Suprapubic skin (tissue), 4 donors: ENCODE measurements around the gene EPN2. TPM values are rescaled to one million over a fixed set of nuclear protein-coding genes. Genes with fewer than 3 reads are reported as not detected.
"Not testable (repeated sequence)": the region's sequence is repeated elsewhere in the genome, so short reads cannot be mapped to it uniquely, and the experiment has no call there.

Experiments
- DNase-seq, 2 donors: peaks; one replicate each; pipeline ENCODE4 v3.0.0-alpha.2; 2019; ENCODE audit warnings: low spot score in 2 of 2
- H3K27ac ChIP-seq: fragments of 200-600 bp; sonication (generic); one replicate; pipeline ENCODE4 v1.5.1; 2019
- H3K27me3 ChIP-seq: fragments of 200-600 bp; sonication (generic); one replicate; pipeline ENCODE4 v1.5.1; 2019
- H3K36me3 ChIP-seq: fragments of 200-600 bp; sonication (generic); one replicate; pipeline ENCODE4 v1.5.1; 2019
- H3K4me1 ChIP-seq: fragments of 200-600 bp; sonication (generic); one replicate; pipeline ENCODE4 v1.5.1; 2019
- H3K4me3 ChIP-seq: fragments of 200-600 bp; sonication (generic); one replicate; pipeline ENCODE4 v1.5.1; 2019; ENCODE audit warnings: mild to moderate bottlenecking
- H3K9me3 ChIP-seq: fragments of 200-600 bp; sonication (generic); one replicate; pipeline ENCODE4 v1.5.1; 2019
- EP300 ChIP-seq: sonication (generic); formaldehyde crosslinking; IDR thresholded peaks from one replicate; pipeline ENCODE4 v1.6.1; 2017; ENCODE audit warnings: antibody characterized with exemption
- POLR2A ChIP-seq, 2 donors: fragments of 450-650 bp; IDR thresholded peaks; one replicate each; pipeline ENCODE4 v1.6.1; 2017; ENCODE audit warnings: antibody characterized with exemption in 2 of 2, mild to moderate bottlenecking in 2 of 2, moderate library complexity in 2 of 2
- POLR2AphosphoS5 ChIP-seq, 3 donors: sonication (generic); formaldehyde crosslinking; IDR thresholded peaks; one replicate each; pipeline ENCODE4 v1.6.1; 2017; ENCODE audit warnings: antibody characterized with exemption in 3 of 3
- WGBS: methylation state at CpG from one replicate; pipeline ENCODE4 v1.1.5; 2018; 5-methylcytosine and 5-hydroxymethylcytosine counted together
- total RNA-seq, 4 donors: library from RNA; depleted of rRNA; stranded (reverse); fragments of >200 nt; gene quantifications; one replicate each; pipeline ENCODE4 v1.1.0, GENCODE V29; 2016
- TF ChIP-seq, protein P1 (sequence below), 2 donors: fragments of 200-600 bp in 1 of 2; fragments of 450-650 bp in 1 of 2; sonication (generic) in 1 of 2; IDR thresholded peaks; one replicate each; pipeline ENCODE4 v1.5.1; 2016 to 2019; ENCODE audit warnings: antibody characterized with exemption in 2 of 2, mild to moderate bottlenecking in 1 of 2, moderate library complexity in 1 of 2

The EPN2 gene
- total RNA-seq, 4 donors from 2014 or later = 95.9 to 276 (median 131) TPM

- H3K4me1 ChIP-seq, H3K4me3 ChIP-seq, H3K27ac ChIP-seq, H3K36me3 ChIP-seq, H3K27me3 ChIP-seq, DNase-seq, H3K9me3 ChIP-seq: not testable (repeated sequence)
- WGBS = no CpG with 5 or more reads among the region's 12 CpGs
These were observed 10.3 kb upstream of the EPN2 start for GRCh38 chr17:19226610-19227588.

DNA sequence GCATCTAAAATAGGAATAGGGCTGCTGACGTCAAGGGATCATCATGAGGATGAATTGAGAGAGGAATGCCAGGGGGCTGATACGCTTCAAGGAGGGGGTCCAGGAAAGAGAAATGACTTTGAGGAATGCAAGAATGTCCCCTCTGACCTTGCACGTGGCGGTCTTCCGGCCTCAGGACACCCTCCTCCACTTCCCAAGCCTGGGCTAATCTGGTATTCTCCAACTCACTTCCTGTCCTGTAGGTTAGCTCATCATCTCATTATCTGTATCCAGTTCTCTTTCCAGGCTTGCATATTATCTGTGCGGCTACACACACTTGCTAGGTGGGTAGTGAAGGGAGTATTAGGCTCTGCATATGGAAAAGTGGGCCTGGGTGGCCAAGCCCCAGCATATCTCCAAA lies 2.5 kb upstream of the EPN2 start:
- not testable (repeated sequence) for H3K27ac ChIP-seq, DNase-seq, H3K4me3 ChIP-seq, H3K9me3 ChIP-seq, H3K27me3 ChIP-seq, H3K36me3 ChIP-seq
- H3K4me1 ChIP-seq = peaks cover 15% of the 10 kb centered on the region
- no CpG with 5 or more reads among the region's 6 CpGs for WGBS

DNA sequence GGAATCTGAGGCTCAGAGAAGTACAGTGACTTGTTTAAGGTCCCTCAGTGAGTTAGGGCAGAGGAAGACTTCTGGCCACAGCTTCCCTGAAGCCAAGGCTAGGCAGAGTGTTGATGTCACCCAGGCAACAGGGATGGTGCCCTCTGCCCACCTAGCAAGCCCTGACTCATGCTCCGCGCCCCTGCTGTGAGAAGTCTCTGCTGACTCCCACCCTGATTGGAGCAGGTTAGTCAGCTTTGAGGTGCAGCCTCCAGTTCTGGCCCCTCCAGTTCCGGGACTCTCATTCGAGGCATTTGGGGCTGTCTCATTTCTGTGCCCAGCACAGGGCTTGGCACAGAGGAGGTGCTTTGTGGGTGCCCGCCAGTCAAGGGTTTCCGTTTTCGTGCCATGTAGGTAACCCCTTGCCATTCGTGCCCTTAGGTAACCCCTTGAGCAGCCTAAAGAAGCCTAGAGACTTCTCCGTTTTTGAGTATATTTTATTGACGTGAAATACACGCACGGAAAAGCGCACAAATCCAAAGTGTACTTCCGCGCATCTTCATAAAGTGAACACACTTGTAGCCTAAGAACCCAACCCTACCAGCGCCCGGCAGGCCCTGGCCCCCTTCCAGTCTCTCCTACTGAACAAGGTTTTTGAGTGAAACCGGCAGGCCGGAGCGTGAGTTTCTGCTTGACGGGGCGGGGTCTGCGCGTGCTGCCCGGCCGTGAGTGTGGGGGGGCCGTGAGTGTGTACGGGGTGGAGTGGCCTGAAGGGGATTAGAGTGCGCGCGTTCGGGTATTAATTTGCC lies 621 bp upstream of the EPN2 start:
- WGBS = no CpG with 5 or more reads among the region's 32 CpGs
- not testable (repeated sequence) for H3K4me3 ChIP-seq

GRCh38 chr17:19237389-19238166 lies 412 bp downstream of the EPN2 start:
- H3K36me3 ChIP-seq = no peaks in the 10 kb centered on the region
- peak overlapping the region; percentile 95 for H3K27ac ChIP-seq
- peaks cover 33% of the 10 kb centered on the region for H3K4me1 ChIP-seq
- no peaks in the 10 kb centered on the region for H3K9me3 ChIP-seq
- TF ChIP-seq, protein P1, sequence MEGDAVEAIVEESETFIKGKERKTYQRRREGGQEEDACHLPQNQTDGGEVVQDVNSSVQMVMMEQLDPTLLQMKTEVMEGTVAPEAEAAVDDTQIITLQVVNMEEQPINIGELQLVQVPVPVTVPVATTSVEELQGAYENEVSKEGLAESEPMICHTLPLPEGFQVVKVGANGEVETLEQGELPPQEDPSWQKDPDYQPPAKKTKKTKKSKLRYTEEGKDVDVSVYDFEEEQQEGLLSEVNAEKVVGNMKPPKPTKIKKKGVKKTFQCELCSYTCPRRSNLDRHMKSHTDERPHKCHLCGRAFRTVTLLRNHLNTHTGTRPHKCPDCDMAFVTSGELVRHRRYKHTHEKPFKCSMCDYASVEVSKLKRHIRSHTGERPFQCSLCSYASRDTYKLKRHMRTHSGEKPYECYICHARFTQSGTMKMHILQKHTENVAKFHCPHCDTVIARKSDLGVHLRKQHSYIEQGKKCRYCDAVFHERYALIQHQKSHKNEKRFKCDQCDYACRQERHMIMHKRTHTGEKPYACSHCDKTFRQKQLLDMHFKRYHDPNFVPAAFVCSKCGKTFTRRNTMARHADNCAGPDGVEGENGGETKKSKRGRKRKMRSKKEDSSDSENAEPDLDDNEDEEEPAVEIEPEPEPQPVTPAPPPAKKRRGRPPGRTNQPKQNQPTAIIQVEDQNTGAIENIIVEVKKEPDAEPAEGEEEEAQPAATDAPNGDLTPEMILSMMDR (IDR thresholded peaks at IDR 0.05) = peak in 1 of 2 donors; percentile 4
- TF ChIP-seq EP300 = no peak
- TF ChIP-seq POLR2AphosphoS5 (IDR thresholded peaks at IDR 0.05) = no peak
- peak in 1 of 2 donors; percentile 46 for TF ChIP-seq POLR2A (IDR thresholded peaks at IDR 0.05)
- peak; percentile 79 to 80 for DNase-seq
- H3K4me3 ChIP-seq = peak overlapping the region; percentile 83
- H3K27me3 ChIP-seq = no peaks in the 10 kb centered on the region
- 1% methylated on average over 24 of the region's 60 CpGs for WGBS

More for the DNA sequence above, 621 bp upstream of the EPN2 start:
- H3K27ac ChIP-seq, H3K9me3 ChIP-seq, H3K36me3 ChIP-seq, H3K27me3 ChIP-seq, DNase-seq: not testable (repeated sequence)
- peaks cover 23% of the 10 kb centered on the region for H3K4me1 ChIP-seq

GRCh38 chr17:19238167-19238505 lies 970 bp downstream of the EPN2 start:
- 0% methylated on average over 12 of the region's 21 CpGs for WGBS
- TF ChIP-seq POLR2AphosphoS5 (IDR thresholded peaks at IDR 0.05) = no peak
- TF ChIP-seq, protein P1 (IDR thresholded peaks at IDR 0.05) = no peak
- TF ChIP-seq POLR2A (IDR thresholded peaks at IDR 0.05) = no peak
- TF ChIP-seq EP300 = no peak
- DNase-seq = peak in 1 of 2 donors; percentile 70

GRCh38 chr17:19239544-19239943 lies 2.4 kb downstream of the EPN2 start:
- WGBS = 35% methylated on average over 6 of the region's 6 CpGs
- H3K27ac ChIP-seq = peak overlapping the region; percentile 95
- DNase-seq = no peak
- no peak for TF ChIP-seq EP300
- TF ChIP-seq, protein P1 (IDR thresholded peaks at IDR 0.05) = no peak
- TF ChIP-seq POLR2AphosphoS5 (IDR thresholded peaks at IDR 0.05) = no peak
- no peak for TF ChIP-seq POLR2A (IDR thresholded peaks at IDR 0.05)
- H3K36me3 ChIP-seq = no peaks in the 10 kb centered on the region
- H3K4me3 ChIP-seq = peak overlapping the region; percentile 83
- peaks cover 46% of the 10 kb centered on the region for H3K4me1 ChIP-seq
- H3K9me3 ChIP-seq = no peaks in the 10 kb centered on the region
- no peaks in the 10 kb centered on the region for H3K27me3 ChIP-seq

More at GRCh38 chr17:19238167-19238505, 970 bp downstream of the EPN2 start:
- Histone ChIP-seq H3K36me3 (no peaks in the 10 kb centered on the region), H3K27ac (peak overlapping the region; percentile 95), H3K4me1 (peaks cover 38% of the 10 kb centered on the region), H3K4me3 (peak overlapping the region; percentile 83), H3K9me3 (no peaks in the 10 kb centered on the region), H3K27me3 (no peaks in the 10 kb centered on the region)
